A549 (cell line): Measurements from ENCODE around the gene CENPX. TPM values are rescaled to one million over a fixed set of nuclear protein-coding genes. Genes with fewer than 3 reads are reported as not detected.

Experiments
- ATAC-seq, 2 experiments: fragments of 200-7000 bp in 1 of 2; fragments of >200 bp in 1 of 2; cut with Nextera tagmentation in 1 of 2; cut with Tn5 transposase in 1 of 2; 3 replicates each; pipeline versions ENCODE4 v1.8.0 to v1.9.1; 2018 to 2020; ENCODE audit warnings: mild to moderate bottlenecking in 1 of 2, moderate library complexity in 1 of 2
- CTCF ChIA-PET: fragments of 300-600 bp; sonication (Branson Sonifier 250); formaldehyde crosslinking; extraction: SDS; loops from one replicate; lab custom pipeline; 2021; ENCODE audit warnings: antibody characterized with exemption, inconsistent platforms; lab: Yijun Ruan, JAX
- POLR2A ChIA-PET: fragments of 350-600 bp; formaldehyde crosslinking; extraction: SDS; loops from one replicate; lab custom pipeline; 2021; ENCODE audit warnings: antibody characterized with exemption, inconsistent platforms; lab: Yijun Ruan, JAX
- DNase-seq, 2 experiments: peaks; one replicate each; pipeline versions ENCODE4 v3.0.0 to v3.0.0-alpha.2; 2011 to 2016; ENCODE audit warnings: low read depth in 1 of 2, low spot score in 1 of 2
- FAIRE-seq: peaks from 2 replicates; lab custom pipeline; 2011; peaks lifted over from hg19 to GRCh38; lab: Jason Lieb, UNC
- H3K27ac ChIP-seq, 2 experiments: fragments of >200 bp; sonication (Bioruptor Twin); formaldehyde crosslinking; 3 replicates each; pipeline ENCODE4 v1.5.1; 2016 to 2017
- H3K4me1 ChIP-seq: fragments of >200 bp; sonication (Bioruptor Twin); formaldehyde crosslinking; 3 replicates; pipeline ENCODE4 v1.6.1; 2016
- H3K4me2 ChIP-seq: fragments of >200 bp; sonication (Bioruptor Twin); formaldehyde crosslinking; 3 replicates; pipeline ENCODE4 v1.6.1; 2016
- H3K4me3 ChIP-seq: fragments of >200 bp; sonication (Bioruptor Twin); formaldehyde crosslinking; 3 replicates; pipeline ENCODE4 v1.5.1; 2016
- H3K9me3 ChIP-seq: fragments of >200 bp; sonication (Bioruptor Twin); formaldehyde crosslinking; 3 replicates; pipeline ENCODE4 v1.6.1; 2016
- BHLHE40 ChIP-seq: IDR thresholded peaks from 2 replicates; pipeline ENCODE4 v1.6.1; 2012; ENCODE audit warnings: low read depth, low read length, inconsistent platforms
- CEBPB ChIP-seq, 2 experiments: fragments of >200 bp in 1 of 2; sonication (Bioruptor Twin) in 1 of 2; formaldehyde crosslinking in 1 of 2; IDR thresholded peaks; 2 replicates each; pipeline ENCODE4 v1.6.1; 2012 to 2016
- EHF ChIP-seq: fragments of 250-450 bp; sonication (Bioruptor Pico); IDR thresholded peaks from 2 replicates; pipeline ENCODE4 v1.5.0; 2020; ENCODE audit warnings: mild to moderate bottlenecking
- ESRRA ChIP-seq: fragments of 150-350 bp; IDR thresholded peaks from 2 replicates; pipeline ENCODE4 v1.6.1; 2014; ENCODE audit warnings: mild to moderate bottlenecking, low read length, borderline replicate concordance
- GATA3 ChIP-seq: IDR thresholded peaks from 2 replicates; pipeline ENCODE4 v1.6.1; 2012; ENCODE audit warnings: borderline replicate concordance
- HOXB5 ChIP-seq: fragments of 250-450 bp; sonication (Bioruptor Pico); IDR thresholded peaks from 2 replicates; pipeline ENCODE4 v1.5.0; 2020; ENCODE audit warnings: mild to moderate bottlenecking, moderate library complexity
- KDM1A ChIP-seq: fragments of 200-600 bp; sonication (generic); IDR thresholded peaks from 2 replicates; pipeline ENCODE4 v1.6.1; 2016; ENCODE audit warnings: low read depth, mild to moderate bottlenecking
- MAFK ChIP-seq: fragments of 450-650 bp; IDR thresholded peaks from 2 replicates; pipeline ENCODE4 v1.6.1; 2014; ENCODE audit not compliant: partially characterized antibody
- MAZ ChIP-seq: fragments of 150-350 bp; IDR thresholded peaks from 2 replicates; pipeline ENCODE4 v1.6.1; 2014; ENCODE audit warnings: antibody characterized with exemption, low read depth, low read length, borderline replicate concordance
- NPAS2 ChIP-seq: fragments of 250-450 bp; sonication (Bioruptor Pico); IDR thresholded peaks from 2 replicates; pipeline ENCODE4 v1.8.0; 2022; ENCODE audit warnings: mild to moderate bottlenecking, moderate library complexity, borderline replicate concordance
- POLR2A ChIP-seq: IDR thresholded peaks from 2 replicates; pipeline ENCODE4 v1.6.1; 2012; ENCODE audit warnings: mild to moderate bottlenecking, low read length
- POLR2AphosphoS2 ChIP-seq: conservative IDR thresholded peaks from 2 replicates; pipeline ENCODE4 v1.6.1; 2012; ENCODE audit warnings: low read length, improper control_type of control experiment, inconsistent platforms
- RCOR1 ChIP-seq: fragments of 150-350 bp; IDR thresholded peaks from 2 replicates; pipeline ENCODE4 v1.6.1; 2014; ENCODE audit warnings: antibody characterized with exemption, low read length, low read depth
- RNF2 ChIP-seq: fragments of 200-600 bp; sonication (generic); IDR thresholded peaks from 2 replicates; pipeline ENCODE4 v1.6.1; 2016; ENCODE audit warnings: low read depth, mild to moderate bottlenecking, antibody characterized with exemption, moderate library complexity, borderline replicate concordance
- ZC3H11A ChIP-seq: fragments of 450-650 bp; IDR thresholded peaks from 2 replicates; pipeline ENCODE4 v1.6.1; 2014; ENCODE audit warnings: antibody characterized with exemption, mild to moderate bottlenecking
- ZFP36 ChIP-seq: fragments of 450-650 bp; IDR thresholded peaks from 2 replicates; pipeline ENCODE4 v1.6.1; 2014; ENCODE audit warnings: borderline replicate concordance; ENCODE audit not compliant: partially characterized antibody
- ZSCAN20 ChIP-seq: fragments of 250-450 bp; sonication (Bioruptor Pico); IDR thresholded peaks from 2 replicates; pipeline ENCODE4 v1.8.0; 2022; ENCODE audit warnings: mild to moderate bottlenecking, moderate library complexity
- WGBS: methylation state at CpG from one replicate; pipeline ENCODE4 v1.1.6; 2017; ENCODE audit errors: missing lambda C conversion rate; 5-methylcytosine and 5-hydroxymethylcytosine counted together
- polyA plus RNA-seq, 4 experiments: library from polyadenylated mRNA; depleted of rRNA in 3 of 4; stranded (reverse); fragments of >200 nt; fragmentation: RNase III in 1 of 4; extraction: RNeasy Plus Mini Kit Qiagen cat#74134 plus additional on column Dnase treatment in 1 of 4; gene quantifications; 2 replicates in 3 of 4; 3 replicates in 1 of 4; pipeline ENCODE4 v1.2.3, GENCODE V29; 2011 to 2017
- TF ChIP-seq, protein P1 (sequence below): fragments of 150-350 bp; IDR thresholded peaks from 2 replicates; pipeline ENCODE4 v1.6.1; 2014; ENCODE audit warnings: low read depth, mild to moderate bottlenecking, low read length
- TF ChIP-seq, protein P2 (sequence below): fragments of 450-650 bp; IDR thresholded peaks from 2 replicates; pipeline ENCODE4 v1.6.1; 2014; ENCODE audit warnings: antibody characterized with exemption
- TF ChIP-seq, protein P3 (sequence below): fragments of >200 bp; sonication (Bioruptor Twin); formaldehyde crosslinking; IDR thresholded peaks from 3 replicates; pipeline ENCODE4 v1.5.1; 2016
- TF ChIP-seq, protein P4 (sequence below): IDR thresholded peaks from 2 replicates; pipeline ENCODE4 v1.6.1; 2012; ENCODE audit warnings: low read depth, borderline replicate concordance

The CENPX gene
- polyA plus RNA-seq, 2 of the 4 experiments (the other 2 are of a cell fraction) = 80.5 to 222 TPM

DNA sequence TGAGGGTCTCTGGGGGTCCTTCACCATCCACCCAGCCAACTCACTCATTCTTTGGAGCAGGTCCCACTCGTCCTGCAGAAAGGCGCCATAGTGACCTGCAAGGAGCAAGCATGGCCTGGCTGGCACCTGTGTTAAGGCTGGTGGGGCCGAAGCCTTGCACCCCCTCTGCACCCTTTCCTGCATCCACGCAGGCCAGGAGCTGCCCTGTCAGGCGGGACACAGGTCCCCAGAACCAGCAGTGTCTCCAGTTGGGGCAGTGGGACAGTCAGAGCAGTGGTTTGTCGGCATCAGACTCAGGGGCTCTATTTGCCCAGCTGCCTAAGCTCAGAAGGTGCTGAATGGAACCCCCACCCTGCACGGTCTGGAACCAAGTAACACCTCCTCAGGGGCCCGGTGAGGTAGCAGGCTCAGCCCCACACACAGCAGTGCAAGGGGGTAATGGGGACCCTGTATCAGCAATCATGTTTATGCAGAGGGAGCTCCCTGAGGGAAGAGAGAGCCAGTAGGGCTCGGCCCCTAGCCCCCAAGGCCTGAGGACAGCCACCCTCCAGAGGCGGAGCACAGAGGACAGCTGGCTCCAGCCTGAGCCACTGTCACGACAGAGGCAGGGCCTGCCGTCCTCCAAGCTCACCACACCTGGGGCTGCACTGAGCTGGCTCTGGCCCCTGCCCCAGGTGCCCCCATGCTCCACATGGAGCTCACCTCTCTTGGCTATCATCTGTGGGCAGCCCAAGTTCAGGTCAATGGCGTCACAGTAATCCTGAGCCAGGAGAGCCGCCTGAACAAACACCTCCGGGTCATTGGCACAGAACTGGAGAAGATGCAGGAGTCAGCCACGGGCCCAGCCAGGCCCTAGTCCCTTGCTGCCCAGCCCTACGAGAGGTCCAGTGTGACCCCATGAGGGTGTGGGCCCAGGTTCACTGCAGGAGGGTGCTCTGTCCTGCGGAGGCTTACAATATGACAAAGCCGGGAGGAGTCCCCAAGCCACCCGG lies 41.0 kb upstream of the CENPX start:
- DNase-seq (no peak), FAIRE-seq (no peak), ATAC-seq (no peak)
- 81% methylated on average over 19 of the region's 20 CpGs for WGBS
- peak overlapping the region; percentile 99 for H3K4me2 ChIP-seq
- CTCF ChIA-PET = interaction anchor here (1.1 to 21.7 kb wide), 6 partner anchors 9 to 104 kb away, joined by 3 to 191 read pairs (median 16); partner anchors contain the start of genes DCXR, GPS1, NOTUM and RAC3
- H3K27ac ChIP-seq = no peak overlapping the region
- TF ChIP-seq BHLHE40 (no peak), MAZ (no peak), GATA3 (no peak), ESRRA (no peak)
- POLR2A ChIA-PET = interaction anchor here (1.0 to 3.1 kb wide), 3 partner anchors 35 to 41 kb away, joined by 3 to 11 read pairs (median 4); partner anchors contain the start of genes CENPX, FASN and LRRC45
- H3K4me1 ChIP-seq = peaks cover 19% of the 10 kb centered on the region
- H3K9me3 ChIP-seq = no peaks in the 10 kb centered on the region
- H3K4me3 ChIP-seq = peak overlapping the region; percentile 94; the same call in 1 of the 3 replicates

DNA sequence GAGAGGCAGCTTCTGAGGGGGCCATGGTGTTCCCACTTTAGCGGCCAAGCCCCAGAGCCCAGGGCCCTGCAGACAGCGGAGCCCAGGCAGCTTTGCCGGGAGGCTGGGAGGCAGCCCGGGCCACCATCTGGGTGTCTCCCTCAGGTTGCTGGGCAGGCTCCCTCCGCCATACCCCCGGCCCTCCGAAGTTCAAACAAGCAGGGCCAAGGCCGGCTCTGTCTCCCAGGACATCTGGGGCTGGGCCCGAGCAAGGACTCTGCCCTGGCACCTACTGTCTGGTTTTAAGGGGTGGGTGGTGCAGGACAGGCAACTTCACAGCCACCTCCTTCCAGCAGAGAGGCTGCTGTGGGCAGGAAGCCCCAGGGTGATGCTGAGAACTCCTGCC lies 40.3 kb upstream of the CENPX start:
- ATAC-seq = no peak
- Histone ChIP-seq H3K4me2 (no peak overlapping the region), H3K4me3 (no peak overlapping the region), H3K27ac (no peak overlapping the region)
- no peak for FAIRE-seq
- DNase-seq = no peak
- POLR2A ChIA-PET = interaction anchor here (1.0 kb wide), 1 partner anchor 36 kb away, joined by 4 read pairs; no protein-coding TSS in a partner anchor
- TF ChIP-seq MAFK (no peak), POLR2AphosphoS2 (no peak), ZC3H11A (no peak), HOXB5 (CRISPR knock-in tag) (no peak), GATA3 (no peak), ZSCAN20 (CRISPR knock-in tag) (no peak), ZFP36 (no peak), POLR2A (no peak), CEBPB (IDR thresholded peaks at IDR 0.05) (no peak), NPAS2 (CRISPR knock-in tag) (no peak), ESRRA (no peak), RNF2 (no peak), KDM1A (no peak), EHF (no peak), RCOR1 (no peak)
- TF ChIP-seq, protein P1, sequence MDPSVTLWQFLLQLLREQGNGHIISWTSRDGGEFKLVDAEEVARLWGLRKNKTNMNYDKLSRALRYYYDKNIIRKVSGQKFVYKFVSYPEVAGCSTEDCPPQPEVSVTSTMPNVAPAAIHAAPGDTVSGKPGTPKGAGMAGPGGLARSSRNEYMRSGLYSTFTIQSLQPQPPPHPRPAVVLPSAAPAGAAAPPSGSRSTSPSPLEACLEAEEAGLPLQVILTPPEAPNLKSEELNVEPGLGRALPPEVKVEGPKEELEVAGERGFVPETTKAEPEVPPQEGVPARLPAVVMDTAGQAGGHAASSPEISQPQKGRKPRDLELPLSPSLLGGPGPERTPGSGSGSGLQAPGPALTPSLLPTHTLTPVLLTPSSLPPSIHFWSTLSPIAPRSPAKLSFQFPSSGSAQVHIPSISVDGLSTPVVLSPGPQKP = no peak
- TF ChIP-seq, protein P2, sequence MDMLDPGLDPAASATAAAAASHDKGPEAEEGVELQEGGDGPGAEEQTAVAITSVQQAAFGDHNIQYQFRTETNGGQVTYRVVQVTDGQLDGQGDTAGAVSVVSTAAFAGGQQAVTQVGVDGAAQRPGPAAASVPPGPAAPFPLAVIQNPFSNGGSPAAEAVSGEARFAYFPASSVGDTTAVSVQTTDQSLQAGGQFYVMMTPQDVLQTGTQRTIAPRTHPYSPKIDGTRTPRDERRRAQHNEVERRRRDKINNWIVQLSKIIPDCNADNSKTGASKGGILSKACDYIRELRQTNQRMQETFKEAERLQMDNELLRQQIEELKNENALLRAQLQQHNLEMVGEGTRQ = no peak
- TF ChIP-seq, protein P3, sequence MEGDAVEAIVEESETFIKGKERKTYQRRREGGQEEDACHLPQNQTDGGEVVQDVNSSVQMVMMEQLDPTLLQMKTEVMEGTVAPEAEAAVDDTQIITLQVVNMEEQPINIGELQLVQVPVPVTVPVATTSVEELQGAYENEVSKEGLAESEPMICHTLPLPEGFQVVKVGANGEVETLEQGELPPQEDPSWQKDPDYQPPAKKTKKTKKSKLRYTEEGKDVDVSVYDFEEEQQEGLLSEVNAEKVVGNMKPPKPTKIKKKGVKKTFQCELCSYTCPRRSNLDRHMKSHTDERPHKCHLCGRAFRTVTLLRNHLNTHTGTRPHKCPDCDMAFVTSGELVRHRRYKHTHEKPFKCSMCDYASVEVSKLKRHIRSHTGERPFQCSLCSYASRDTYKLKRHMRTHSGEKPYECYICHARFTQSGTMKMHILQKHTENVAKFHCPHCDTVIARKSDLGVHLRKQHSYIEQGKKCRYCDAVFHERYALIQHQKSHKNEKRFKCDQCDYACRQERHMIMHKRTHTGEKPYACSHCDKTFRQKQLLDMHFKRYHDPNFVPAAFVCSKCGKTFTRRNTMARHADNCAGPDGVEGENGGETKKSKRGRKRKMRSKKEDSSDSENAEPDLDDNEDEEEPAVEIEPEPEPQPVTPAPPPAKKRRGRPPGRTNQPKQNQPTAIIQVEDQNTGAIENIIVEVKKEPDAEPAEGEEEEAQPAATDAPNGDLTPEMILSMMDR = no peak
- TF ChIP-seq, protein P4, sequence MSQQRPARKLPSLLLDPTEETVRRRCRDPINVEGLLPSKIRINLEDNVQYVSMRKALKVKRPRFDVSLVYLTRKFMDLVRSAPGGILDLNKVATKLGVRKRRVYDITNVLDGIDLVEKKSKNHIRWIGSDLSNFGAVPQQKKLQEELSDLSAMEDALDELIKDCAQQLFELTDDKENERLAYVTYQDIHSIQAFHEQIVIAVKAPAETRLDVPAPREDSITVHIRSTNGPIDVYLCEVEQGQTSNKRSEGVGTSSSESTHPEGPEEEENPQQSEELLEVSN = no peak
- TF ChIP-seq, all 56 proteins: peak for 0
- H3K4me1 ChIP-seq = peaks cover 19% of the 10 kb centered on the region
- 94% methylated on average over 9 of the region's 9 CpGs for WGBS
- no peaks in the 10 kb centered on the region for H3K9me3 ChIP-seq
- CTCF ChIA-PET = interaction anchor here (0.6 to 21.7 kb wide), 5 partner anchors 25 to 103 kb away, joined by 3 to 191 read pairs (median 13); partner anchors contain the start of genes DCXR, NOTUM and RAC3
